GM12878 (cell line): ENCODE results near the gene GNAZ. TPM values are rescaled to one million over a fixed set of nuclear protein-coding genes. Genes with fewer than 3 reads are reported as not detected.

Experiments used
- ASH2L ChIP-seq: fragments of 300-600, 200-600 bp; sonication (generic); IDR thresholded peaks from 2 replicates; pipeline ENCODE4 v1.6.1; 2017; ENCODE audit warnings: low read depth, mild to moderate bottlenecking, borderline replicate concordance
- CHD1 ChIP-seq: IDR thresholded peaks from 2 replicates; pipeline ENCODE4 v1.6.1; 2012; ENCODE audit warnings: low read depth, low read length, improper control_type of control experiment
- CHD4 ChIP-seq: fragments of 200-600 bp; sonication (generic); IDR thresholded peaks from 2 replicates; pipeline ENCODE4 v1.6.1; 2016; ENCODE audit warnings: mild to moderate bottlenecking
- DPF2 ChIP-seq: fragments of 450-650 bp; IDR thresholded peaks from 2 replicates; pipeline ENCODE4 v1.6.1; 2017; ENCODE audit warnings: mild to moderate bottlenecking
- EED ChIP-seq: sonication (generic); IDR thresholded peaks from 2 replicates; pipeline ENCODE4 v1.6.1; 2016; ENCODE audit warnings: antibody characterized with exemption, low read depth
- ETV6 ChIP-seq, 2 experiments: fragments of 450-650 bp in 1 of 2; IDR thresholded peaks in 1 of 2; conservative IDR thresholded peaks in 1 of 2; 2 replicates each; pipeline ENCODE4 v1.6.1; 2014; ENCODE audit warnings: antibody characterized with exemption in 1 of 2, borderline replicate concordance in 1 of 2, low read depth in 1 of 2, mild to moderate bottlenecking in 1 of 2, moderate library complexity in 1 of 2
- FOXK2 ChIP-seq: fragments of 450-650 bp; IDR thresholded peaks from 2 replicates; pipeline ENCODE4 v1.6.1; 2017; ENCODE audit warnings: mild to moderate bottlenecking, moderate library complexity
- FOXM1 ChIP-seq: IDR thresholded peaks from 2 replicates; pipeline ENCODE4 v1.6.1; 2012; ENCODE audit warnings: low read depth, mild to moderate bottlenecking, inconsistent platforms, low read length, moderate library complexity
- GABPA ChIP-seq: IDR thresholded peaks from 2 replicates; pipeline ENCODE4 v1.6.1; 2014; ENCODE audit warnings: antibody characterized with exemption, low read depth, mild to moderate bottlenecking, inconsistent platforms
- KDM1A ChIP-seq: fragments of 200-600 bp; sonication (generic); IDR thresholded peaks from 2 replicates; pipeline ENCODE4 v1.6.1; 2016; ENCODE audit warnings: borderline replicate concordance
- MAX ChIP-seq: IDR thresholded peaks from 2 replicates; pipeline ENCODE4 v1.6.1; 2012; ENCODE audit warnings: low read depth, low read length, improper control_type of control experiment
- NFXL1 ChIP-seq: fragments of 450-650 bp; IDR thresholded peaks from 2 replicates; pipeline ENCODE4 v1.6.1; 2017; ENCODE audit warnings: antibody characterized with exemption, mild to moderate bottlenecking, borderline replicate concordance
- NFYA ChIP-seq: IDR thresholded peaks from 2 replicates; pipeline ENCODE4 v1.6.1; 2011; ENCODE audit warnings: low read depth, mild to moderate bottlenecking, low read length, improper control_type of control experiment, borderline replicate concordance
- PML ChIP-seq: IDR thresholded peaks from 2 replicates; pipeline ENCODE4 v1.6.1; 2012; ENCODE audit warnings: low read length, inconsistent platforms
- POLR2AphosphoS2 ChIP-seq: IDR thresholded peaks from 2 replicates; pipeline ENCODE4 v1.6.1; 2011; ENCODE audit warnings: low read depth, mild to moderate bottlenecking, low read length, improper control_type of control experiment, moderate library complexity
- RB1 ChIP-seq: fragments of 450-650 bp; formaldehyde crosslinking; IDR thresholded peaks from 2 replicates; pipeline ENCODE4 v1.6.1; 2017; ENCODE audit warnings: mild to moderate bottlenecking, borderline replicate concordance
- RBBP5 ChIP-seq: fragments of 200-600 bp; sonication (generic); conservative IDR thresholded peaks from 2 replicates; pipeline ENCODE4 v1.6.1; 2016
- RCOR1 ChIP-seq: conservative IDR thresholded peaks from 2 replicates; pipeline ENCODE4 v1.6.1; 2012; ENCODE audit warnings: low read depth, low read length, improper control_type of control experiment
- SREBF2 ChIP-seq: IDR thresholded peaks from 2 replicates; pipeline ENCODE4 v1.6.1; 2012; ENCODE audit warnings: mild to moderate bottlenecking, low read length
- STAT1 ChIP-seq: fragments of 450-650 bp; conservative IDR thresholded peaks from 2 replicates; pipeline ENCODE4 v1.6.1; 2014; ENCODE audit warnings: antibody characterized with exemption, mild to moderate bottlenecking
- TCF12 ChIP-seq: IDR thresholded peaks from 2 replicates; pipeline ENCODE4 v1.6.1; 2011; ENCODE audit warnings: low read depth, mild to moderate bottlenecking, low read length
- USF1 ChIP-seq: IDR thresholded peaks from 2 replicates; pipeline ENCODE4 v1.6.1; 2011; ENCODE audit warnings: borderline replicate concordance, low read depth, mild to moderate bottlenecking, moderate library complexity, mixed read lengths, low read length; ENCODE audit not compliant: insufficient read depth; ENCODE audit errors: extremely low read length
- ZNF274 ChIP-seq: IDR thresholded peaks from one replicate; pipeline ENCODE4 v1.8.0; 2011; ENCODE audit not compliant: insufficient read length, insufficient read depth
- polyA plus RNA-seq, 11 experiments: library from polyadenylated mRNA; depleted of rRNA in 4 of 11; unstranded in 6 of 11; stranded (reverse) in 5 of 11; fragments of >200 nt; fragmentation: Nextera tagmentation in 4 of 11; fragmentation: Illumina TruSeq in 1 of 11; extraction: Ambion mirVana in 4 of 11; extraction: Trizol in 1 of 11; gene quantifications; 1 replicate in 1 of 11; 2 replicates in 10 of 11; pipeline versions ENCODE4 v1.2.1 to v1.2.3, GENCODE V29; 2011 to 2016; ENCODE audit warnings: inconsistent platforms in 2 of 11, missing spikeins in 2 of 11, low read depth in 1 of 11
- total RNA-seq, 4 experiments: library from RNA; depleted of rRNA in 3 of 4; stranded (reverse); fragments of >200 nt in 3 of 4; fragmentation: Illumina TruSeq in 1 of 4; extraction: Trizol in 1 of 4; gene quantifications; 2 replicates each; pipeline versions ENCODE4 v1.2.1 to v1.2.3, GENCODE V29; 2013 to 2021
- TF ChIP-seq, protein P1 (sequence below): fragments of 450-650 bp; formaldehyde crosslinking; IDR thresholded peaks from 2 replicates; pipeline ENCODE4 v1.4.0; 2022; ENCODE audit warnings: mild to moderate bottlenecking, moderate library complexity
- TF ChIP-seq, protein P2 (sequence below), 3 experiments: IDR thresholded peaks in 2 of 3; conservative IDR thresholded peaks in 1 of 3; 2 replicates each; pipeline ENCODE4 v1.5.1; 2011; ENCODE audit warnings: low read depth in 3 of 3, low read length in 3 of 3, mild to moderate bottlenecking in 3 of 3, control low read depth in 2 of 3, moderate library complexity in 2 of 3, inconsistent platforms in 1 of 3, mixed read lengths in 1 of 3; ENCODE audit not compliant: control insufficient read depth in 2 of 3, insufficient read depth in 1 of 3; ENCODE audit errors: extremely low read depth in 1 of 3

The GNAZ gene
- total and polyA plus RNA-seq, 10 of the 15 experiments (the other 5 are each of a cell fraction or from before 2014, with no cell fraction given), result 0.09 to 1.0 (median 0.44) TPM; not detected in 1

- TF ChIP-seq, protein P1, sequence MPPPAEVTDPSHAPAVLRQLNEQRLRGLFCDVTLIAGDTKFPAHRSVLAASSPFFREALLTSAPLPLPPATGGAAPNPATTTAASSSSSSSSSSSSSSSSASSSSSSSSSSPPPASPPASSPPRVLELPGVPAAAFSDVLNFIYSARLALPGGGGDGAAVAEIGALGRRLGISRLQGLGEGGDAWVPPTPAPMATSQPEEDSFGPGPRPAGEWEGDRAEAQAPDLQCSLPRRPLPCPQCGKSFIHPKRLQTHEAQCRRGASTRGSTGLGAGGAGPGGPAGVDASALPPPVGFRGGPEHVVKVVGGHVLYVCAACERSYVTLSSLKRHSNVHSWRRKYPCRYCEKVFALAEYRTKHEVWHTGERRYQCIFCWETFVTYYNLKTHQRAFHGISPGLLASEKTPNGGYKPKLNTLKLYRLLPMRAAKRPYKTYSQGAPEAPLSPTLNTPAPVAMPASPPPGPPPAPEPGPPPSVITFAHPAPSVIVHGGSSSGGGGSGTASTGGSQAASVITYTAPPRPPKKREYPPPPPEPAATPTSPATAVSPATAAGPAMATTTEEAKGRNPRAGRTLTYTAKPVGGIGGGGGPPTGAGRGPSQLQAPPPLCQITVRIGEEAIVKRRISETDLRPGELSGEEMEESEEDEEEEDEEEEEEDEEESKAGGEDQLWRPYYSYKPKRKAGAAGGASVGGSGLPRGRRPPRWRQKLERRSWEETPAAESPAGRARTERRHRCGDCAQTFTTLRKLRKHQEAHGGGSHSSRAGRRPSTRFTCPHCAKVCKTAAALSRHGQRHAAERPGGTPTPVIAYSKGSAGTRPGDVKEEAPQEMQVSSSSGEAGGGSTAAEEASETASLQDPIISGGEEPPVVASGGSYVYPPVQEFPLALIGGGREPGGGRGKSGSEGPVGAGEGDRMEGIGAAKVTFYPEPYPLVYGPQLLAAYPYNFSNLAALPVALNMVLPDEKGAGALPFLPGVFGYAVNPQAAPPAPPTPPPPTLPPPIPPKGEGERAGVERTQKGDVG (CRISPR knock-in tag), result no peak
- TF ChIP-seq, protein P2, sequence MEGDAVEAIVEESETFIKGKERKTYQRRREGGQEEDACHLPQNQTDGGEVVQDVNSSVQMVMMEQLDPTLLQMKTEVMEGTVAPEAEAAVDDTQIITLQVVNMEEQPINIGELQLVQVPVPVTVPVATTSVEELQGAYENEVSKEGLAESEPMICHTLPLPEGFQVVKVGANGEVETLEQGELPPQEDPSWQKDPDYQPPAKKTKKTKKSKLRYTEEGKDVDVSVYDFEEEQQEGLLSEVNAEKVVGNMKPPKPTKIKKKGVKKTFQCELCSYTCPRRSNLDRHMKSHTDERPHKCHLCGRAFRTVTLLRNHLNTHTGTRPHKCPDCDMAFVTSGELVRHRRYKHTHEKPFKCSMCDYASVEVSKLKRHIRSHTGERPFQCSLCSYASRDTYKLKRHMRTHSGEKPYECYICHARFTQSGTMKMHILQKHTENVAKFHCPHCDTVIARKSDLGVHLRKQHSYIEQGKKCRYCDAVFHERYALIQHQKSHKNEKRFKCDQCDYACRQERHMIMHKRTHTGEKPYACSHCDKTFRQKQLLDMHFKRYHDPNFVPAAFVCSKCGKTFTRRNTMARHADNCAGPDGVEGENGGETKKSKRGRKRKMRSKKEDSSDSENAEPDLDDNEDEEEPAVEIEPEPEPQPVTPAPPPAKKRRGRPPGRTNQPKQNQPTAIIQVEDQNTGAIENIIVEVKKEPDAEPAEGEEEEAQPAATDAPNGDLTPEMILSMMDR (IDR thresholded peaks at IDR 0.05 in 2 of 3, conservative IDR thresholded peaks at IDR 0.05 in 1 of 3; ENCODE audit: control insufficient read depth in 2 of 3, extremely low read depth in 1 of 3, insufficient read depth in 1 of 3, low read depth in 3 of 3, low read length in 3 of 3), result no peak
- TF ChIP-seq NFXL1 (no peak), ETV6 (conservative IDR thresholded peaks at IDR 0.05 in 1 of 2, IDR thresholded peaks at IDR 0.05 in 1 of 2; ENCODE audit: borderline replicate concordance in 1 of 2, low read depth in 1 of 2) (peak in 1 of 2 experiments; percentile 87; a peak in 2 of 4 replicates), TCF12 (peak; percentile 56; the same call in 1 of the 2 replicates), PML (no peak), FOXM1 (no peak), CHD4 (no peak), STAT1 (no peak), KDM1A (no peak), ZNF274 (no peak), GABPA (no peak; the same call in 1 of the 2 replicates), CHD1 (no peak), USF1 (no peak), SREBF2 (no peak), MAX (no peak), RBBP5 (no peak), DPF2 (peak; percentile 91), NFYA (no peak), RCOR1 (no peak), ASH2L (no peak), RB1 (no peak), EED (peak; percentile 74; the same call in 1 of the 2 replicates), POLR2AphosphoS2 (no peak), FOXK2 (no peak)
Observed at GRCh38 chr22:23137905-23138561, 67.7 kb downstream of the GNAZ start (continued).
